WTC11 (cell line): ENCODE data around the gene SHISA7. TPM values are rescaled to one million over a fixed set of nuclear protein-coding genes. Genes with fewer than 3 reads are reported as not detected.

ENCODE experiments used
- ATAC-seq: fragments of 200-7000 bp; cut with Tn5 transposase; 2 replicates; pipeline ENCODE4 v1.10.0; 2021; ENCODE audit warnings: mild to moderate bottlenecking, moderate library complexity
- CTCF ChIA-PET: fragments of 300-600 bp; sonication (Branson Sonifier 250); formaldehyde crosslinking; loops from one replicate; lab custom pipeline; 2021; ENCODE audit warnings: antibody characterized with exemption; lab: Charles Lee
- POLR2A ChIA-PET: fragments of 350-600 bp; sonication (Branson Sonifier 250); formaldehyde crosslinking; loops from one replicate; lab custom pipeline; 2021; ENCODE audit warnings: antibody characterized with exemption; lab: Charles Lee
- DNase-seq: peaks from one replicate; pipeline ENCODE4 v3.0.0; 2021; ENCODE audit warnings: low spot score
- H3K27ac Mint-ChIP-seq: 2 replicates; pipeline ENCODE4 v1.8.0; 2021; ENCODE audit warnings: mixed read lengths
- H3K27me3 Mint-ChIP-seq: 2 replicates; pipeline ENCODE4 v1.8.0; 2021; ENCODE audit warnings: low read depth, mild to moderate bottlenecking, moderate library complexity, mixed read lengths
- H3K36me3 Mint-ChIP-seq: 2 replicates; pipeline ENCODE4 v1.8.0; 2021; ENCODE audit warnings: mixed read lengths
- H3K4me1 Mint-ChIP-seq: 2 replicates; pipeline ENCODE4 v1.8.0; 2022; ENCODE audit warnings: mixed read lengths
- H3K4me3 Mint-ChIP-seq: 2 replicates; pipeline ENCODE4 v1.8.0; 2021; ENCODE audit warnings: mild to moderate bottlenecking, moderate library complexity, mixed read lengths
- H3K9me3 Mint-ChIP-seq: 2 replicates; pipeline ENCODE4 v1.8.0; 2021; ENCODE audit warnings: mixed read lengths
- RORB ChIP-seq: fragments of 250-450 bp; sonication (Bioruptor Pico); IDR thresholded peaks from 2 replicates; pipeline ENCODE4 v1.9.0; 2021; ENCODE audit warnings: mild to moderate bottlenecking
- ZNF423 ChIP-seq: fragments of 250-450 bp; sonication (Bioruptor Pico); IDR thresholded peaks from 2 replicates; pipeline ENCODE4 v2.1.2; 2022; ENCODE audit warnings: mild to moderate bottlenecking, moderate library complexity
- ZNF671 ChIP-seq: fragments of 250-450 bp; sonication (Bioruptor Pico); IDR thresholded peaks from 2 replicates; pipeline ENCODE4 v1.8.0; 2021; ENCODE audit warnings: mild to moderate bottlenecking
- total RNA-seq: library from RNA; stranded (reverse); gene quantifications from 3 replicates; pipeline ENCODE4 v1.2.3, GENCODE V29; 2021
- TF ChIP-seq, protein P1 (sequence below): sonication (generic); formaldehyde crosslinking; IDR thresholded peaks from 2 replicates; pipeline ENCODE4 v1.8.0; 2022; ENCODE audit warnings: mild to moderate bottlenecking, missing genetic modification reagents

Gene SHISA7
- total RNA-seq, 1 experiment from 2014 or later: 0.79 TPM

- POLR2A ChIA-PET: interaction anchor here (2.1 kb wide), 1 partner anchor 41 kb away, joined by 6 read pairs; no protein-coding TSS in a partner anchor
- H3K4me3 Mint-ChIP-seq: peak overlapping the region; percentile 47; the same call in 1 of the 2 replicates
Observed at GRCh38 chr19:55382013-55382412, 61.1 kb downstream of the SHISA7 start.

GRCh38 chr19:55379174-55379573 lies 63.9 kb downstream of the SHISA7 start:
- TF ChIP-seq ZNF671 (CRISPR knock-in tag): no peak
- H3K27ac Mint-ChIP-seq: peak overlapping the region; percentile 65; the same call in 1 of the 2 replicates
- DNase-seq: no peak
- H3K4me1 Mint-ChIP-seq: peaks cover 34% of the 10 kb centered on the region
- CTCF ChIA-PET: interaction anchor here (1.5 kb wide), 1 partner anchor 40 kb away, joined by 3 read pairs; the partner anchor contains the start of gene KMT5C
- H3K27me3 Mint-ChIP-seq: peaks cover 58% of the 10 kb centered on the region
- H3K4me3 Mint-ChIP-seq: no peak overlapping the region
- POLR2A ChIA-PET: no interaction called here
- H3K36me3 Mint-ChIP-seq: no peaks in the 10 kb centered on the region
- no peaks in the 10 kb centered on the region for H3K9me3 Mint-ChIP-seq
- no peak for ATAC-seq

More at GRCh38 chr19:55382013-55382412, 61.1 kb downstream of the SHISA7 start:
- TF ChIP-seq ZNF423 (CRISPR knock-in tag): no peak
- TF ChIP-seq RORB (CRISPR knock-in tag): no peak
- TF ChIP-seq, protein P1, sequence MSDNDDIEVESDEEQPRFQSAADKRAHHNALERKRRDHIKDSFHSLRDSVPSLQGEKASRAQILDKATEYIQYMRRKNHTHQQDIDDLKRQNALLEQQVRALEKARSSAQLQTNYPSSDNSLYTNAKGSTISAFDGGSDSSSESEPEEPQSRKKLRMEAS (CRISPR knock-in tag): no peak
- ATAC-seq: no peak
- Mint-ChIP-seq H3K4me1 (peaks cover 28% of the 10 kb centered on the region), H3K9me3 (no peaks in the 10 kb centered on the region), H3K36me3 (peaks cover 13% of the 10 kb centered on the region), H3K27me3 (peaks cover 41% of the 10 kb centered on the region), H3K27ac (no peak overlapping the region)
- no peak for DNase-seq
- CTCF ChIA-PET: interaction anchor here (0.8 to 2.8 kb wide), 2 partner anchors 10 to 80 kb away, joined by 3 to 26 read pairs; no protein-coding TSS in a partner anchor

Other genes with a start within 250 kb of the SHISA7 start
- gene PTPRH, start 233.8 kb downstream of the SHISA7 start, total RNA-seq: 0.41 to 0.63 TPM (median 0.44 TPM) in 3 replicates
- 3.5 to 4.2 TPM (median 4.1 TPM) in 3 replicates for gene TMEM86B, start 214.5 kb downstream of the SHISA7 start, total RNA-seq
- 78.4 to 91.8 TPM (median 83.2 TPM) in 3 replicates for gene PPP6R1, start 184.3 kb downstream of the SHISA7 start, total RNA-seq
- 57.1 to 65.2 TPM (median 60.9 TPM) in 3 replicates for gene HSPBP1, start 163.2 kb downstream of the SHISA7 start, total RNA-seq
- 49.2 to 52.4 TPM (median 49.7 TPM) in 3 replicates for gene BRSK1, start 159.3 kb downstream of the SHISA7 start, total RNA-seq
- gene TMEM150B, start 118.0 kb downstream of the SHISA7 start, total RNA-seq: 0.44 to 0.50 TPM in 2 of 3 replicates, not detected in the other
- 49.1 to 63.1 TPM (median 52.3 TPM) in 3 replicates for gene KMT5C, start 103.4 kb downstream of the SHISA7 start, total RNA-seq
- gene COX6B2, start 88.6 kb downstream of the SHISA7 start, total RNA-seq: 4.1 to 8.0 TPM (median 4.3 TPM) in 3 replicates
- gene GARIN5B, start 80.0 kb downstream of the SHISA7 start, total RNA-seq: 0.07 to 0.09 TPM in 2 of 3 replicates, not detected in the other
- 1.2 to 1.8 TPM (median 1.6 TPM) in 3 replicates for gene IL11, start 72.8 kb downstream of the SHISA7 start, total RNA-seq
- gene TMEM190, start 66.5 kb downstream of the SHISA7 start, total RNA-seq: 0.33 to 2.6 TPM (median 0.82 TPM) in 3 replicates
- 5.8 to 8.3 TPM (median 6.5 TPM) in 3 replicates for gene TMEM238, start 59.0 kb downstream of the SHISA7 start, total RNA-seq
- gene RPL28, start 57.4 kb downstream of the SHISA7 start, total RNA-seq: 2,505 to 2,895 TPM (median 2,837 TPM) in 3 replicates
- 442 to 516 TPM (median 467 TPM) in 3 replicates for gene UBE2S, start 35.5 kb downstream of the SHISA7 start, total RNA-seq
- gene ISOC2, start 18.3 kb upstream of the SHISA7 start, total RNA-seq: 96.3 to 96.6 TPM (median 96.4 TPM) in 3 replicates
- gene C19orf85, start 21.5 kb upstream of the SHISA7 start, total RNA-seq: 2.1 to 2.5 TPM (median 2.2 TPM) in 3 replicates
- gene ZNF628, start 33.3 kb upstream of the SHISA7 start, total RNA-seq: 14.0 to 23.6 TPM (median 17.8 TPM) in 3 replicates
- 71.9 to 87.7 TPM (median 74.8 TPM) in 3 replicates for gene NAT14, start 41.9 kb upstream of the SHISA7 start, total RNA-seq
- 1.8 to 2.9 TPM (median 2.5 TPM) in 3 replicates for gene SSC5D, start 45.1 kb upstream of the SHISA7 start, total RNA-seq
- gene SBK2, start 93.8 kb upstream of the SHISA7 start, total RNA-seq: 5.2 to 6.4 TPM (median 5.8 TPM) in 3 replicates
- 0.90 to 1.3 TPM (median 1.1 TPM) in 3 replicates for gene SBK3, start 102.2 kb upstream of the SHISA7 start, total RNA-seq
- gene ZNF579, start 137.5 kb upstream of the SHISA7 start, total RNA-seq: 29.7 to 30.4 TPM (median 30.0 TPM) in 3 replicates
- gene FIZ1, start 156.2 kb upstream of the SHISA7 start, total RNA-seq: 20.1 to 22.7 TPM (median 20.6 TPM) in 3 replicates
- gene ZNF524, start 157.0 kb upstream of the SHISA7 start, total RNA-seq: 5.5 to 6.3 TPM (median 5.5 TPM) in 3 replicates
- gene ZNF865, start 162.3 kb upstream of the SHISA7 start, total RNA-seq: 18.5 to 21.7 TPM (median 19.0 TPM) in 3 replicates
- 9.9 to 12.1 TPM (median 11.4 TPM) in 3 replicates for gene ZNF784, start 181.3 kb upstream of the SHISA7 start, total RNA-seq
- gene ZNF580, start 197.7 kb upstream of the SHISA7 start, total RNA-seq: 31.3 to 33.5 TPM (median 32.0 TPM) in 3 replicates
- 94.6 to 100 TPM (median 99.5 TPM) in 3 replicates for gene ZNF581, start 200.3 kb upstream of the SHISA7 start, total RNA-seq
- 21.1 to 24.8 TPM (median 24.8 TPM) in 3 replicates for gene CCDC106, start 204.9 kb upstream of the SHISA7 start, total RNA-seq
- gene U2AF2, start 211.7 kb upstream of the SHISA7 start, total RNA-seq: 249 to 302 TPM (median 249 TPM) in 3 replicates
- gene EPN1, start 231.9 kb upstream of the SHISA7 start, total RNA-seq: 227 to 234 TPM (median 227 TPM) in 3 replicates